Activated effector memory CD4-positive, alpha-beta T cell treated with anti-CD3 and anti-CD28 coated beads, Interleukin-2, amount 50 U/mL, for 16 hours (primary cell): ENCODE data around the gene C10orf67.
"Not testable (repeated sequence)": the region's sequence is repeated elsewhere in the genome, so short reads cannot be mapped to it uniquely, and the experiment has no call there.

Experiments used
- DNase-seq: peaks from one replicate; pipeline ENCODE4 v3.0.0-alpha.2; 2020

C10orf67 gene

GRCh38 chr10:23262928-23263327, 81.7 kb downstream of the C10orf67 start:
- DNase-seq: no peak

GRCh38 chr10:23258516-23258915, 86.1 kb downstream of the C10orf67 start:
- no peak for DNase-seq

- DNase-seq: no peak
Observed at GRCh38 chr10:23253780-23254179, 90.8 kb downstream of the C10orf67 start.

GRCh38 chr10:23252859-23253258, 91.7 kb downstream of the C10orf67 start:
- not testable (repeated sequence) for DNase-seq

GRCh38 chr10:23241779-23242178, 102.8 kb downstream of the C10orf67 start:
- not testable (repeated sequence) for DNase-seq

- DNase-seq: no peak
Observed at GRCh38 chr10:23238015-23238414, 106.6 kb downstream of the C10orf67 start.

- no peak for DNase-seq
Observed at GRCh38 chr10:23230582-23230981, 114.0 kb downstream of the C10orf67 start.

- DNase-seq: no peak
Observed at GRCh38 chr10:23217471-23217870, 127.1 kb downstream of the C10orf67 start.

GRCh38 chr10:23205972-23206642, 138.5 kb downstream of the C10orf67 start:
- no peak for DNase-seq

GRCh38 chr10:23204773-23205172, 139.8 kb downstream of the C10orf67 start:
- DNase-seq: no peak

- DNase-seq: no peak
Observed at GRCh38 chr10:23203369-23204325, 140.9 kb downstream of the C10orf67 start.

- DNase-seq: no peak
Observed at GRCh38 chr10:23202779-23203178, 141.8 kb downstream of the C10orf67 start.

GRCh38 chr10:23201837-23202236, 142.8 kb downstream of the C10orf67 start:
- no peak for DNase-seq

- no peak for DNase-seq
Observed at GRCh38 chr10:23200997-23201652, 143.5 kb downstream of the C10orf67 start.

GRCh38 chr10:23200586-23200985, 144.0 kb downstream of the C10orf67 start:
- DNase-seq: no peak

GRCh38 chr10:23199768-23200511, 144.7 kb downstream of the C10orf67 start:
- DNase-seq: no peak

- no peak for DNase-seq
Observed at GRCh38 chr10:23198940-23199767, 145.4 kb downstream of the C10orf67 start.

GRCh38 chr10:23198610-23198939, 146.0 kb downstream of the C10orf67 start:
- DNase-seq: no peak

GRCh38 chr10:23197416-23197861, 147.2 kb downstream of the C10orf67 start:
- no peak for DNase-seq

GRCh38 chr10:23196915-23197314, 147.7 kb downstream of the C10orf67 start:
- no peak for DNase-seq

- DNase-seq: no peak
Observed at GRCh38 chr10:23195846-23196600, 148.6 kb downstream of the C10orf67 start.
